ENCODE measurements around the gene MMP24OS.

The MMP24OS gene

GRCh38 chr20:35248641-35249475 lies 29.1 kb downstream of the MMP24OS start:
- ChIA-PET CTCF (no interaction called here), POLR2A (no interaction called here)
- TF ChIP-seq ELF4 (IDR thresholded peaks at IDR 0.05) (no peak), HDGF (IDR thresholded peaks at IDR 0.05; ENCODE audit: borderline replicate concordance) (no peak), BHLHE40 (IDR thresholded peaks at IDR 0.05; ENCODE audit: borderline replicate concordance) (no peak), LEF1 (IDR thresholded peaks at IDR 0.05; ENCODE audit: borderline replicate concordance) (no peak), TARDBP (IDR thresholded peaks at IDR 0.05) (no peak), PKNOX1 (IDR thresholded peaks at IDR 0.05) (no peak), SP1 (IDR thresholded peaks at IDR 0.05) (no peak), FOXA1 (IDR thresholded peaks at IDR 0.05) (no peak), SUZ12 (IDR thresholded peaks at IDR 0.05) (no peak), CTBP1 (IDR thresholded peaks at IDR 0.05; ENCODE audit: borderline replicate concordance) (no peak), L3MBTL2 (conservative IDR thresholded peaks at IDR 0.05) (no peak), ARNT (IDR thresholded peaks at IDR 0.05) (no peak), ZNF384 (IDR thresholded peaks at IDR 0.05) (no peak), FOXK2 (IDR thresholded peaks at IDR 0.05) (no peak)
- no peak for DNase-seq (ENCODE audit: extremely low spot score)

- no peak for DNase-seq (ENCODE audit: extremely low spot score)
- TF ChIP-seq FOXA1 (IDR thresholded peaks at IDR 0.05) (no peak), ELF4 (IDR thresholded peaks at IDR 0.05) (no peak), FOXK2 (IDR thresholded peaks at IDR 0.05) (no peak), HDGF (IDR thresholded peaks at IDR 0.05; ENCODE audit: borderline replicate concordance) (no peak), ARNT (IDR thresholded peaks at IDR 0.05) (no peak), L3MBTL2 (conservative IDR thresholded peaks at IDR 0.05) (no peak), SP1 (IDR thresholded peaks at IDR 0.05) (no peak), FOXM1 (IDR thresholded peaks at IDR 0.05; ENCODE audit: borderline replicate concordance) (no peak), BHLHE40 (IDR thresholded peaks at IDR 0.05; ENCODE audit: borderline replicate concordance) (no peak), LEF1 (IDR thresholded peaks at IDR 0.05; ENCODE audit: borderline replicate concordance) (no peak), SUZ12 (IDR thresholded peaks at IDR 0.05) (no peak), TARDBP (IDR thresholded peaks at IDR 0.05) (no peak), NFRKB (IDR thresholded peaks at IDR 0.05) (no peak), PKNOX1 (IDR thresholded peaks at IDR 0.05) (no peak), ZNF384 (IDR thresholded peaks at IDR 0.05) (no peak), CTBP1 (IDR thresholded peaks at IDR 0.05; ENCODE audit: borderline replicate concordance) (no peak)
- CTCF ChIA-PET, result no interaction called here
- POLR2A ChIA-PET, result no interaction called here
These were observed 31.2 kb downstream of the MMP24OS start for GRCh38 chr20:35246723-35247122.

GRCh38 chr20:35243986-35244385 lies 33.9 kb downstream of the MMP24OS start:
- TF ChIP-seq SUZ12 (IDR thresholded peaks at IDR 0.05), result no peak
- no peak for TF ChIP-seq FOXM1 (IDR thresholded peaks at IDR 0.05; ENCODE audit: borderline replicate concordance)
- TF ChIP-seq NFRKB (IDR thresholded peaks at IDR 0.05), result no peak
- TF ChIP-seq LEF1 (IDR thresholded peaks at IDR 0.05; ENCODE audit: borderline replicate concordance), result no peak
- TF ChIP-seq FOXA1 (IDR thresholded peaks at IDR 0.05), result no peak
- TF ChIP-seq ARNT (IDR thresholded peaks at IDR 0.05), result no peak
- TF ChIP-seq BHLHE40 (IDR thresholded peaks at IDR 0.05; ENCODE audit: borderline replicate concordance), result no peak
- no peak for TF ChIP-seq L3MBTL2 (conservative IDR thresholded peaks at IDR 0.05)
- no peak for TF ChIP-seq HDGF (IDR thresholded peaks at IDR 0.05; ENCODE audit: borderline replicate concordance)
- no peak for TF ChIP-seq ZNF384 (IDR thresholded peaks at IDR 0.05)
- no peak for TF ChIP-seq PKNOX1 (IDR thresholded peaks at IDR 0.05)
- ChIA-PET CTCF (no interaction called here), POLR2A (no interaction called here)
- DNase-seq (ENCODE audit: extremely low spot score), result no peak

- no peak for DNase-seq (ENCODE audit: extremely low spot score)
- POLR2A ChIA-PET, result no interaction called here
- TF ChIP-seq PKNOX1 (IDR thresholded peaks at IDR 0.05) (no peak), ZNF384 (IDR thresholded peaks at IDR 0.05) (no peak), LEF1 (IDR thresholded peaks at IDR 0.05; ENCODE audit: borderline replicate concordance) (no peak), ARNT (IDR thresholded peaks at IDR 0.05) (no peak), TARDBP (IDR thresholded peaks at IDR 0.05) (no peak), FOXM1 (IDR thresholded peaks at IDR 0.05; ENCODE audit: borderline replicate concordance) (no peak)
- CTCF ChIA-PET, result no interaction called here
These were observed 34.6 kb downstream of the MMP24OS start for GRCh38 chr20:35243317-35243716.

- no peak for TF ChIP-seq HDGF (IDR thresholded peaks at IDR 0.05; ENCODE audit: borderline replicate concordance)
- no peak for TF ChIP-seq SUZ12 (IDR thresholded peaks at IDR 0.05)
- TF ChIP-seq ELF4 (IDR thresholded peaks at IDR 0.05), result no peak
- TF ChIP-seq BHLHE40 (IDR thresholded peaks at IDR 0.05; ENCODE audit: borderline replicate concordance), result no peak
- TF ChIP-seq ZNF384 (IDR thresholded peaks at IDR 0.05), result no peak
- TF ChIP-seq LEF1 (IDR thresholded peaks at IDR 0.05; ENCODE audit: borderline replicate concordance), result no peak
- TF ChIP-seq ARNT (IDR thresholded peaks at IDR 0.05), result no peak
- TF ChIP-seq FOXA1 (IDR thresholded peaks at IDR 0.05), result no peak
- no peak for TF ChIP-seq TARDBP (IDR thresholded peaks at IDR 0.05)
- no peak for TF ChIP-seq PKNOX1 (IDR thresholded peaks at IDR 0.05)
- TF ChIP-seq L3MBTL2 (conservative IDR thresholded peaks at IDR 0.05), result no peak
- TF ChIP-seq NFRKB (IDR thresholded peaks at IDR 0.05), result no peak
- no peak for TF ChIP-seq FOXK2 (IDR thresholded peaks at IDR 0.05)
- no peak for TF ChIP-seq SP1 (IDR thresholded peaks at IDR 0.05)
- TF ChIP-seq FOXM1 (IDR thresholded peaks at IDR 0.05; ENCODE audit: borderline replicate concordance), result no peak
- no peak for TF ChIP-seq CTBP1 (IDR thresholded peaks at IDR 0.05; ENCODE audit: borderline replicate concordance)
- DNase-seq (ENCODE audit: extremely low spot score), result no peak
- ChIA-PET POLR2A (no interaction called here), CTCF (interaction anchor here (0.6 kb wide), 1 partner anchor 31 kb away, joined by 3 read pairs; no protein-coding TSS in a partner anchor)
These were observed 37.1 kb downstream of the MMP24OS start for GRCh38 chr20:35240811-35241293.

All from HEK293T (cell line).